PC-3 (cell line): Measurements from ENCODE around the gene CDC27. TPM values are rescaled to one million over a fixed set of nuclear protein-coding genes. Genes with fewer than 3 reads are reported as not detected.

Experiments
- ATAC-seq: fragments of 200-7000 bp; cut with Tn5 transposase; 2 replicates; pipeline ENCODE4 v1.9.1; 2020; ENCODE audit warnings: mild to moderate bottlenecking, moderate library complexity
- BruUV-seq: library from RNA; stranded (reverse); fragments of 400-500 nt; replicated peaks from 2 replicates; lab custom pipeline; 2021; lab: Mats Ljungman, UMichigan
- CTCF ChIA-PET: fragments of 300-600 bp; sonication (Branson Sonifier 250); formaldehyde crosslinking; loops from one replicate; lab custom pipeline; 2022; ENCODE audit warnings: antibody characterized with exemption; lab: Charles Lee
- POLR2A ChIA-PET: fragments of 300-600 bp; sonication (Branson Sonifier 250); formaldehyde crosslinking; loops from one replicate; lab custom pipeline; 2022; ENCODE audit warnings: antibody characterized with exemption; ENCODE audit not compliant: unreplicated experiment; lab: Charles Lee
- DNase-seq: peaks from one replicate; pipeline ENCODE4 v3.0.0-alpha.2; 2015
- H2AFZ ChIP-seq: fragments of 300-600 bp; sonication (generic); 2 replicates; pipeline ENCODE4 v1.6.0; 2016; ENCODE audit warnings: antibody characterized with exemption, low read length
- H3F3A ChIP-seq: fragments of 300-600 bp; sonication (generic); one replicate; pipeline ENCODE4 v1.6.0; 2017; ENCODE audit warnings: antibody characterized with exemption, low read length, control low read depth, mild to moderate bottlenecking; ENCODE audit not compliant: unreplicated experiment
- H3K27ac ChIP-seq: fragments of 300-600 bp; sonication (generic); 2 replicates; pipeline ENCODE4 v1.5.1; 2016; ENCODE audit warnings: mild to moderate bottlenecking, low read length
- H3K27me3 ChIP-seq: fragments of 300-600 bp; sonication (generic); 2 replicates; pipeline ENCODE4 v1.6.1; 2016; ENCODE audit warnings: low read length, mixed read lengths
- H3K36me3 ChIP-seq: fragments of 300-600 bp; sonication (generic); 2 replicates; pipeline ENCODE4 v1.6.1; 2016; ENCODE audit warnings: low read depth, mixed run types, low read length, mixed read lengths
- H3K4me1 ChIP-seq: fragments of 300-600 bp; sonication (generic); 2 replicates; pipeline ENCODE4 v1.5.1; 2016; ENCODE audit warnings: low read length; ENCODE audit not compliant: insufficient read depth
- H3K4me2 ChIP-seq: fragments of 300-600 bp; sonication (generic); 2 replicates; pipeline ENCODE4 v1.6.0; 2016; ENCODE audit warnings: low read length
- H3K4me3 ChIP-seq: fragments of 300-600 bp; sonication (generic); 2 replicates; pipeline ENCODE4 v1.5.1; 2016; ENCODE audit warnings: mild to moderate bottlenecking, low read length, mixed read lengths
- H3K79me2 ChIP-seq: fragments of 300-600 bp; sonication (generic); 2 replicates; pipeline ENCODE4 v1.6.1; 2017; ENCODE audit warnings: low read length, mixed read lengths
- H3K9ac ChIP-seq: fragments of 300-600 bp; sonication (generic); 2 replicates; pipeline ENCODE4 v1.6.0; 2016; ENCODE audit warnings: mild to moderate bottlenecking, low read length
- H3K9me2 ChIP-seq: fragments of 300-600 bp; sonication (generic); replicated peaks from 2 replicates; pipeline ENCODE4 v1.6.1; 2016; ENCODE audit warnings: mixed run types, low read length, mixed read lengths
- H3K9me3 ChIP-seq: fragments of 300-600 bp; sonication (generic); 2 replicates; pipeline ENCODE4 v1.6.1; 2016; ENCODE audit warnings: low read length, mixed read lengths
- H4K20me1 ChIP-seq: fragments of 300-600 bp; sonication (generic); 2 replicates; pipeline ENCODE4 v1.6.1; 2016; ENCODE audit warnings: low read length, mixed read lengths
- EZH2 ChIP-seq: fragments of 300-600 bp; sonication (generic); IDR thresholded peaks from one replicate; pipeline ENCODE4 v1.6.1; 2017; ENCODE audit warnings: antibody characterized with exemption, mild to moderate bottlenecking, low read length; ENCODE audit not compliant: unreplicated experiment
- EZH2phosphoT487 ChIP-seq: fragments of 300-600 bp; sonication (generic); IDR thresholded peaks from 2 replicates; pipeline ENCODE4 v1.6.1; 2018; ENCODE audit warnings: mild to moderate bottlenecking, antibody characterized with exemption, low read length, borderline replicate concordance
- intact Hi-C: fragments of 100-400 bp; cut with micrococcal nuclease; formaldehyde crosslinking; loops from 2 replicates; pipeline ENCODE4 v1.9.0; 2023
- total RNA-seq: library from RNA; depleted of rRNA; stranded (reverse); fragments of >200 nt; gene quantifications from 2 replicates; pipeline ENCODE4 v1.2.3, GENCODE V29; 2014
- TF ChIP-seq, protein P1 (sequence below): fragments of 300-600 bp; sonication (generic); conservative IDR thresholded peaks from 2 replicates; pipeline ENCODE4 v1.5.1; 2017; ENCODE audit warnings: antibody characterized with exemption, low read depth, mild to moderate bottlenecking, low read length

CDC27 gene
- total RNA-seq, 1 experiment from 2014 or later: 167 TPM

DNA sequence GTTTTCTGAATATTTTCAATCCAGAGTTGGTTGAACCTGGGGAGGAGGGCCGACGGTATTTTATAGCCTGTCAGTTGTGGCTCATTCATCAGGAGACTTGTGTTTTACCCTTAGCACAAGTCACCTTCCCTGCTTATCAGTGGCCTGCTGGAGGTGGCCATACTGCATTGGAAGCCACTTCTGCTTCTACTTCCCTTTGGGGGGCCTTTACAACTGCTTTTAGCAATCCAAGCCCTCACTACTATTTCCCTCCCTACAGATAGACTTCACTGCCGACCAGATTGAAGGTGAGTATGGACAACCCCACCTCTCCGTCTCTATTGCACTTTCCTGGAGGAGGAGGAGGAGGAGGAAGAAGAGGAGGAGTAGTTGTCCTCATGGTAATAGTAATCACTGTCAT is 24.4 kb upstream of the CDC27 start:
- BruUV-seq: no TSS peak
- CTCF ChIA-PET: no interaction called here

DNA sequence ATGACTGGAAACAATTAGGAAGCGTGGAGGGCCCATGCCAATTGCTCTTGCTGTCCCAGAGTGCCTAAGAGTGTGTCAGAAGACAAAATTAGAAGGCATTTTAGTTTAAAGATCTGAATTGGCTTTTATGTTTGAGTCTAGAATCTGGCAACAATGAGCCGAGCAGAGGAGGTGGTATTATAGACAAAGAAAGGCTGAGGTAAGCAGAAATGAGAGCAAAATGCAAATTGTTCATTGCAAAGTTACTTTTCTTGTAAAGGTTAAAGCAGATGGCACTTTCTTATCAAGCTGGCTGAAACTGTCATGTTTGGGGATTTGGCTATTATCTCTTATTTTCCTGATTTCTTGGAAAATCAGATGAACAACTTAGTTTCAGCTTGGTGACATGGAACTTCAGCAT is 23.4 kb upstream of the CDC27 start:
- H3K4me3 ChIP-seq: no peak overlapping the region
- H3K36me3 ChIP-seq: no peaks in the 10 kb centered on the region
- H3K4me1 ChIP-seq: no peaks in the 10 kb centered on the region
- TF ChIP-seq EZH2phosphoT487: no peak
- TF ChIP-seq EZH2: no peak
- no peak overlapping the region for H3K4me2 ChIP-seq
- no TSS peak for BruUV-seq
- intact Hi-C loops: no loop called here
- H3K9me3 ChIP-seq: no peaks in the 10 kb centered on the region
- H4K20me1 ChIP-seq: no peaks in the 10 kb centered on the region
- CTCF ChIA-PET: no interaction called here
- H3K9ac ChIP-seq: no peak overlapping the region
- DNase-seq (no peak), ATAC-seq (no peak)
- H3K9me2 ChIP-seq: no peaks in the 10 kb centered on the region
- no peak overlapping the region for H2AFZ ChIP-seq
- no peaks in the 10 kb centered on the region for H3F3A ChIP-seq
- H3K79me2 ChIP-seq: no peaks in the 10 kb centered on the region
- H3K27ac ChIP-seq: no peak overlapping the region
- H3K27me3 ChIP-seq: peaks cover 6% of the 10 kb centered on the region; the same call in 1 of the 2 replicates
- POLR2A ChIA-PET: no interaction called here

More for the DNA sequence above, 24.4 kb upstream of the CDC27 start:
- Histone ChIP-seq H3K4me2 (no peak overlapping the region), H4K20me1 (no peaks in the 10 kb centered on the region), H3K4me1 (no peaks in the 10 kb centered on the region), H3K27ac (no peak overlapping the region), H3K9me3 (no peaks in the 10 kb centered on the region), H3K9me2 (no peaks in the 10 kb centered on the region), H3F3A (no peaks in the 10 kb centered on the region), H3K4me3 (no peak overlapping the region), H2AFZ (no peak overlapping the region), H3K79me2 (no peaks in the 10 kb centered on the region), H3K9ac (no peak overlapping the region), H3K27me3 (peaks cover 6% of the 10 kb centered on the region; the same call in 1 of the 2 replicates), H3K36me3 (no peaks in the 10 kb centered on the region)
- TF ChIP-seq, protein P1, sequence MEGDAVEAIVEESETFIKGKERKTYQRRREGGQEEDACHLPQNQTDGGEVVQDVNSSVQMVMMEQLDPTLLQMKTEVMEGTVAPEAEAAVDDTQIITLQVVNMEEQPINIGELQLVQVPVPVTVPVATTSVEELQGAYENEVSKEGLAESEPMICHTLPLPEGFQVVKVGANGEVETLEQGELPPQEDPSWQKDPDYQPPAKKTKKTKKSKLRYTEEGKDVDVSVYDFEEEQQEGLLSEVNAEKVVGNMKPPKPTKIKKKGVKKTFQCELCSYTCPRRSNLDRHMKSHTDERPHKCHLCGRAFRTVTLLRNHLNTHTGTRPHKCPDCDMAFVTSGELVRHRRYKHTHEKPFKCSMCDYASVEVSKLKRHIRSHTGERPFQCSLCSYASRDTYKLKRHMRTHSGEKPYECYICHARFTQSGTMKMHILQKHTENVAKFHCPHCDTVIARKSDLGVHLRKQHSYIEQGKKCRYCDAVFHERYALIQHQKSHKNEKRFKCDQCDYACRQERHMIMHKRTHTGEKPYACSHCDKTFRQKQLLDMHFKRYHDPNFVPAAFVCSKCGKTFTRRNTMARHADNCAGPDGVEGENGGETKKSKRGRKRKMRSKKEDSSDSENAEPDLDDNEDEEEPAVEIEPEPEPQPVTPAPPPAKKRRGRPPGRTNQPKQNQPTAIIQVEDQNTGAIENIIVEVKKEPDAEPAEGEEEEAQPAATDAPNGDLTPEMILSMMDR: no peak
- no peak for TF ChIP-seq EZH2
- no peak for TF ChIP-seq EZH2phosphoT487
- intact Hi-C loops: no loop called here
- ATAC-seq (no peak), DNase-seq (no peak)
- POLR2A ChIA-PET: no interaction called here

DNA sequence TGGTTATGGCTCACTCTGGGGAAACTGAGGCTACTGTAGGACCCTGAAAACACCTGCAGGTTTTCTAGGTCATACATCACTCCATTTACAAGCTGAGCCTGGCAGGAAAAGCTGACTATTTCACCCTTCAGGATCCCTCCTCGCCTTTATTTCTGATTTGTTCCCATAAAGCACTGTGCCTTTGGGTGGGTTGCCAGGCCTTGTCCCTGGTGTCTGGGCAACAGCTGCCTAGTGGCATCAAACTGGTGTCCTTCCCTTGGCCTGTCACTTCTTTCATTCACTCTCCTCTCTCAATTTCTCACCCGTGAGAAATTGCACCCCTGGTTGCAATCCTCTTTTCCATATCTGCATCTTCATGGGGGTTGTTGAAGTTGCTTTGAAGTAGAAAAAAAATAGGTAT is 21.7 kb upstream of the CDC27 start:
- Histone ChIP-seq H3K9me2 (no peaks in the 10 kb centered on the region), H3K4me2 (no peak overlapping the region), H3K79me2 (no peaks in the 10 kb centered on the region), H3K27ac (no peak overlapping the region), H4K20me1 (no peaks in the 10 kb centered on the region), H3F3A (no peaks in the 10 kb centered on the region), H3K4me3 (no peak overlapping the region), H3K9ac (no peak overlapping the region), H3K27me3 (peaks cover 6% of the 10 kb centered on the region; the same call in 1 of the 2 replicates), H3K4me1 (no peaks in the 10 kb centered on the region), H3K9me3 (no peaks in the 10 kb centered on the region), H2AFZ (no peak overlapping the region), H3K36me3 (no peaks in the 10 kb centered on the region)
- ChIA-PET POLR2A (no interaction called here), CTCF (no interaction called here)
- DNase-seq: no peak
- TF ChIP-seq, protein P1: no peak
- TF ChIP-seq EZH2phosphoT487 (no peak), EZH2 (no peak)
- BruUV-seq: no TSS peak
- intact Hi-C loops: no loop called here
- no peak for ATAC-seq
